ENCODE results near the gene TRPM2. TPM values are rescaled to one million over a fixed set of nuclear protein-coding genes. Genes with fewer than 3 reads are reported as not detected.

TRPM2 gene
- total and polyA plus RNA-seq, 2 of the 13 experiments (the other 11 are each of a cell fraction or from before 2014, with no cell fraction given), result 0.07 to 0.20 TPM

- no peak for TF ChIP-seq SRY (CRISPR knock-in tag; IDR thresholded peaks at IDR 0.05)
- TF ChIP-seq HDAC2 (CRISPR knock-in tag; IDR thresholded peaks at IDR 0.05), result no peak
- TF ChIP-seq, protein P1, sequence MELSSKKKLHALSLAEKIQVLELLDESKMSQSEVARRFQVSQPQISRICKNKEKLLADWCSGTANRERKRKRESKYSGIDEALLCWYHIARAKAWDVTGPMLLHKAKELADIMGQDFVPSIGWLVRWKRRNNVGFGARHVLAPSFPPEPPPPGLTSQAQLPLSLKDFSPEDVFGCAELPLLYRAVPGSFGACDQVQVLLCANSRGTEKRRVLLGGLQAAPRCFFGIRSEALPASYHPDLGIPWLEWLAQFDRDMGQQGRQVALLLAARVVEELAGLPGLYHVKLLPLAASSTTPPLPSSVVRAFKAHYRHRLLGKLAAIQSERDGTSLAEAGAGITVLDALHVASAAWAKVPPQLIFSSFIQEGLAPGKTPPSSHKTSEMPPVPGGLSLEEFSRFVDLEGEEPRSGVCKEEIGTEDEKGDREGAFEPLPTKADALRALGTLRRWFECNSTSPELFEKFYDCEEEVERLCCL (CRISPR knock-in tag; IDR thresholded peaks at IDR 0.05; ENCODE audit: borderline replicate concordance), result no peak
- TF ChIP-seq, protein P2, sequence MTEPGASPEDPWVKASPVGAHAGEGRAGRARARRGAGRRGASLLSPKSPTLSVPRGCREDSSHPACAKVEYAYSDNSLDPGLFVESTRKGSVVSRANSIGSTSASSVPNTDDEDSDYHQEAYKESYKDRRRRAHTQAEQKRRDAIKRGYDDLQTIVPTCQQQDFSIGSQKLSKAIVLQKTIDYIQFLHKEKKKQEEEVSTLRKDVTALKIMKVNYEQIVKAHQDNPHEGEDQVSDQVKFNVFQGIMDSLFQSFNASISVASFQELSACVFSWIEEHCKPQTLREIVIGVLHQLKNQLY (CRISPR knock-in tag; IDR thresholded peaks at IDR 0.05), result no peak
- TF ChIP-seq STAT6 (CRISPR knock-in tag; IDR thresholded peaks at IDR 0.05; ENCODE audit: borderline replicate concordance), result no peak
- no peak for TF ChIP-seq PCBP1 (IDR thresholded peaks at IDR 0.05; ENCODE audit: borderline replicate concordance, low read depth, low read length)
Observed at GRCh38 chr21:44420416-44421205, 67.2 kb downstream of the TRPM2 start (continued).

Measured in HepG2 (cell line).